Smooth muscle cell (in vitro differentiated cells): ENCODE data around the gene LRMDA. TPM values are rescaled to one million over a fixed set of nuclear protein-coding genes. Genes with fewer than 3 reads are reported as not detected.

Experiments used
- DNase-seq: peaks from one replicate; lab custom pipeline; 2025; ENCODE audit not compliant: unreplicated experiment; lab: John Stamatoyannopoulos, UW
- H2AFZ ChIP-seq: fragments of 200-600 bp; sonication (generic); 2 replicates; pipeline ENCODE4 v1.6.0; 2016; ENCODE audit warnings: antibody characterized with exemption, low read depth, mild to moderate bottlenecking
- H3F3A ChIP-seq: fragments of 200-600 bp; sonication (generic); 2 replicates; pipeline ENCODE4 v1.6.0; 2017; ENCODE audit warnings: antibody characterized with exemption, low read depth
- H3K27ac ChIP-seq: fragments of 200-600 bp; sonication (generic); 2 replicates; pipeline ENCODE4 v1.5.1; 2016; ENCODE audit warnings: low read depth, mild to moderate bottlenecking
- H3K27me3 ChIP-seq: fragments of 200-600 bp; sonication (generic); 2 replicates; pipeline ENCODE4 v1.6.1; 2016; ENCODE audit warnings: low read depth, mild to moderate bottlenecking
- H3K36me3 ChIP-seq: fragments of 200-600 bp; sonication (generic); 2 replicates; pipeline ENCODE4 v1.5.1; 2016; ENCODE audit warnings: low read depth
- H3K4me1 ChIP-seq: fragments of 200-600 bp; sonication (generic); 2 replicates; pipeline ENCODE4 v1.5.1; 2016; ENCODE audit warnings: low read depth
- H3K4me2 ChIP-seq: fragments of 200-600 bp; sonication (generic); 2 replicates; pipeline ENCODE4 v1.6.0; 2016; ENCODE audit warnings: mild to moderate bottlenecking
- H3K4me3 ChIP-seq: fragments of 200-600 bp; sonication (generic); 2 replicates; pipeline ENCODE4 v1.5.1; 2016; ENCODE audit warnings: mild to moderate bottlenecking
- H3K79me2 ChIP-seq: fragments of 200-600 bp; sonication (generic); 2 replicates; pipeline ENCODE4 v1.6.0; 2016; ENCODE audit warnings: low read depth, mild to moderate bottlenecking
- H3K9ac ChIP-seq: fragments of 200-600 bp; sonication (generic); 2 replicates; pipeline ENCODE4 v1.6.0; 2016; ENCODE audit warnings: low read depth
- H3K9me3 ChIP-seq: fragments of 200-600 bp; sonication (generic); replicated peaks from 2 replicates; pipeline ENCODE4 v1.5.1; 2016; ENCODE audit warnings: low read depth
- H4K20me1 ChIP-seq: fragments of 200-600 bp; sonication (generic); 2 replicates; pipeline ENCODE4 v1.6.0; 2016; ENCODE audit warnings: low read depth
- WGBS: methylation state at CpG from one replicate; pipeline ENCODE4 v1.1.7; 2016; ENCODE audit warnings: low lambda C conversion rate; 5-methylcytosine and 5-hydroxymethylcytosine counted together
- polyA plus RNA-seq: library from polyadenylated mRNA; unstranded; fragments of >200 nt; fragmentation: Nextera tagmentation; extraction: Ambion mirVana; gene quantifications from 2 replicates; pipeline ENCODE4 v1.2.1, GENCODE V29; 2016
- total RNA-seq: library from RNA; depleted of rRNA; stranded (reverse); fragments of >200 nt; gene quantifications from 2 replicates; pipeline ENCODE4 v1.2.3, GENCODE V29; 2014
- TF ChIP-seq, protein P1 (sequence below): fragments of 200-600 bp; sonication (generic); IDR thresholded peaks from 2 replicates; pipeline ENCODE4 v1.5.1; 2017; ENCODE audit warnings: borderline replicate concordance, mild to moderate bottlenecking, antibody characterized with exemption; ENCODE audit not compliant: insufficient read depth, poor library complexity, severe bottlenecking

The LRMDA gene
- total and polyA plus RNA-seq, 2 experiments from 2014 or later, result 1.5 to 1.6 TPM

DNA sequence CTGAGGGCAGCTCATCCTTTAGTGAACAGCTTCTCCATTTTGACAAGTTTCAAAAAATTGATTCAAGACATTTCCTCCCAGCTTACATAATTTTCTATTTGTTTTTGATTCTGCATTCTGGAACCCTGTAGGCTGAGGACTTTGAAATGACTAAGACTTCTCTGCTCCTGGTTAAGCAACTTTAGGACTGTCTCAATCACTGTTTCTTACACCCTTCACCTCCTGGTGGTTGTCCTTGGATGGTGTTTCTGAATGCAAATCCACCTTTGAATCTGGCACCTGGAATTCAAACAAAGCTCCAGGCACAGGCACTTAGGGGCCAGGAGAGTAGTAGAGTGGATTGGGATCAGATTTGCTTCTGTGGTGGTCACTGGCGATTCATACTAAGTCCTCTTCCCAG, 595.5 kb downstream of the LRMDA start:
- no peaks in the 10 kb centered on the region for H3K27me3 ChIP-seq
- H3K79me2 ChIP-seq, result no peaks in the 10 kb centered on the region
- H3K4me2 ChIP-seq, result no peak overlapping the region
- H3K4me1 ChIP-seq, result no peaks in the 10 kb centered on the region
- H2AFZ ChIP-seq, result no peak overlapping the region
- no peak overlapping the region for H3K27ac ChIP-seq
- no peak for DNase-seq
- H3K36me3 ChIP-seq, result no peaks in the 10 kb centered on the region
- H3K9me3 ChIP-seq, result no peaks in the 10 kb centered on the region
- H3K9ac ChIP-seq, result no peak overlapping the region
- H3F3A ChIP-seq, result no peaks in the 10 kb centered on the region
- no peaks in the 10 kb centered on the region for H4K20me1 ChIP-seq
- H3K4me3 ChIP-seq, result no peak overlapping the region
- TF ChIP-seq, protein P1, sequence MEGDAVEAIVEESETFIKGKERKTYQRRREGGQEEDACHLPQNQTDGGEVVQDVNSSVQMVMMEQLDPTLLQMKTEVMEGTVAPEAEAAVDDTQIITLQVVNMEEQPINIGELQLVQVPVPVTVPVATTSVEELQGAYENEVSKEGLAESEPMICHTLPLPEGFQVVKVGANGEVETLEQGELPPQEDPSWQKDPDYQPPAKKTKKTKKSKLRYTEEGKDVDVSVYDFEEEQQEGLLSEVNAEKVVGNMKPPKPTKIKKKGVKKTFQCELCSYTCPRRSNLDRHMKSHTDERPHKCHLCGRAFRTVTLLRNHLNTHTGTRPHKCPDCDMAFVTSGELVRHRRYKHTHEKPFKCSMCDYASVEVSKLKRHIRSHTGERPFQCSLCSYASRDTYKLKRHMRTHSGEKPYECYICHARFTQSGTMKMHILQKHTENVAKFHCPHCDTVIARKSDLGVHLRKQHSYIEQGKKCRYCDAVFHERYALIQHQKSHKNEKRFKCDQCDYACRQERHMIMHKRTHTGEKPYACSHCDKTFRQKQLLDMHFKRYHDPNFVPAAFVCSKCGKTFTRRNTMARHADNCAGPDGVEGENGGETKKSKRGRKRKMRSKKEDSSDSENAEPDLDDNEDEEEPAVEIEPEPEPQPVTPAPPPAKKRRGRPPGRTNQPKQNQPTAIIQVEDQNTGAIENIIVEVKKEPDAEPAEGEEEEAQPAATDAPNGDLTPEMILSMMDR, result no peak
- 91% methylated on average over 1 of the region's 1 CpG for WGBS

DNA sequence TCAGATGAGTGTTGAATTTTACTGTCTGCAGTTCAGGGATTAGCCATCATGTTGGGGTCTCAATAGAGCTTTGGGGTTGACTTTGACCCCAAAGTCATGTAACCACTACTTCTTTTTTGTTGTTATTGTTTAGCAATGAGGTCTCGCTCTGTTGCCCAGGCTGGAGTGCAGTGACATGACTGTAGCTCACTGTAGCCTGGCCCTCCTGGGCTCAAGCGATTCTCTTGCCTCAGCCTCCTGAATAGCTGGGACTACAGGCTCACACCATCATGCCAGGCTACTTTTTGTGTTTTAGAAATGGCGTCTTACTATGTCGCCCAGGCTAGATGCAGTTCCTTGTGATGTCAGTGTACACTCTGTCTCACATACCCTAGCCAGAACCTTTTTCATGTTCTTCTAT, 598.4 kb downstream of the LRMDA start:
- TF ChIP-seq, protein P1, result no peak
- Histone ChIP-seq H3K4me2 (no peak overlapping the region), H3K9ac (no peak overlapping the region), H3K9me3 (no peaks in the 10 kb centered on the region), H2AFZ (no peak overlapping the region), H3K36me3 (no peaks in the 10 kb centered on the region), H3K4me3 (no peak overlapping the region), H3K4me1 (peaks cover 5% of the 10 kb centered on the region), H3K27ac (no peak overlapping the region), H4K20me1 (no peaks in the 10 kb centered on the region), H3K27me3 (no peaks in the 10 kb centered on the region), H3K79me2 (no peaks in the 10 kb centered on the region), H3F3A (no peaks in the 10 kb centered on the region)
- DNase-seq, result no peak
- 96% methylated on average over 4 of the region's 4 CpGs for WGBS

DNA sequence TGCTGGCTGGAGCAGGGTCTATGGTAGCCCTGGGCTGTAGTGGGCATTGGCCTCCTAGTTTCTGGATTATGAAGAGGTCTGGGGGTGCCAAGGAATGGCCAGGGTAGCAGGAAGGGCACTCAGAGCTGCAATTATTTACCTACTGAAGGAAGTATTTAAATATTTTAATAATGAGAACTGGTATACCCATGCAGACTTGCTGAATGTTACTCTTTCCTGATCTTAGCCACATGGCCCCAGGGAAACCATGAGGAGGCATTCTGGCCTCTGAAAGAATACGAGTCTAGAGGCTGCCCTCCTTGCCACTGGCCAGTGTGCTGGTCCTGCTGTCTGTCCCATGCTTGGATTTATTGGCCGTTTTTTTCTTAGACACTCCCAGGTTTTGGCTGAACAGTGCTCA, 599.7 kb downstream of the LRMDA start:
- H2AFZ ChIP-seq, result no peak overlapping the region
- H3K79me2 ChIP-seq, result no peaks in the 10 kb centered on the region
- no peaks in the 10 kb centered on the region for H3K36me3 ChIP-seq
- no peak overlapping the region for H3K27ac ChIP-seq
- DNase-seq, result no peak
- H3K4me2 ChIP-seq, result no peak overlapping the region
- H3K9ac ChIP-seq, result no peak overlapping the region
- 83% methylated on average over 2 of the region's 2 CpGs for WGBS
- H4K20me1 ChIP-seq, result no peaks in the 10 kb centered on the region
- no peaks in the 10 kb centered on the region for H3K9me3 ChIP-seq
- no peaks in the 10 kb centered on the region for H3K27me3 ChIP-seq
- H3K4me3 ChIP-seq, result no peak overlapping the region
- TF ChIP-seq, protein P1, result no peak
- H3K4me1 ChIP-seq, result peaks cover 16% of the 10 kb centered on the region
- H3F3A ChIP-seq, result no peaks in the 10 kb centered on the region

DNA sequence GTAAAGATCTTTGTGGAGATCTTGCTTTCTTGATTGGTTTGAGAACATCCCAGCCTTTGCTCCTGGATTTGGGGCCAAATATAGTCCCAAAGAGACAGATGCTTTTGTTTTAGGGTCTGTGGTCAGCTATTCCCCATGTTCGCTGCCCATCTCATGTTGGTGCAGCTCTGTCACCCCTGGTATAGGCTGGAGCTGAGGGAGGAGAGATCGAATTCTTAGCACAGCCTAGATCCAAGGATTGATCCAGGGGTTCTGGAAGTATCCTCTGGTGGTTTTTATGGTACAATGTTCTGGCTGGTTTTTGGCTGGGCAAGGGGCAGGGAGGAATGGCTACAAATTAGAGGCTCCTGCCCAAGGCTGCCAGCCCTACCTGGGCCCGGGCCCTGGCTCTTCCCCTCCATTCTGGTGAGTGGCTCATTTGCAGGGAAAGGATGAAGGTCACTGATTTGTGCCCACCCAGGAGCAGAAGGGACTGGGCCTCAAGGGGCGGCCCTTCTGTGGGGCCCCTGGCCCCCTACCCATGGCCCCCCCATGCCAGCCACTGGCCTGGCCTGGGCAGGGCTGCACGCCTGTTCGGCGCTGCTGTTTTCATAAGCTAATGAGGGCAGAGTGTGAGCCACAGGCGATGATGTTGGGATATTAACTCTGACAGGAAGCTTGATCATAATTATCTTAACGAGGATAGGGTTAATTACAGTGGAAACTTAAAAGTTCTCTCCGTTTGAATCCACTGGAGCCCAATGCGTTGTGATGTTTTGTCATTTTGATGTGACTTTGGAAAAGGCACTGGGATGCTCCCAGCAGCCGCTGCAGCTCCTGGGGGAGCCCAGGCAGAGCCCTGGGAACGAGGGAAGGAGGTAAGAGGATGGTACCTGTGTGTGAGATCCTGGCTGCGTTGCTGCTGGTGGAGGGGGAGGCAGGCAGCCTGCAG, 600.6 kb downstream of the LRMDA start:
- Histone ChIP-seq H3K79me2 (no peaks in the 10 kb centered on the region), H3K36me3 (no peaks in the 10 kb centered on the region), H3K4me2 (no peak overlapping the region), H3K4me3 (no peak overlapping the region), H3K27ac (no peak overlapping the region), H3K27me3 (no peaks in the 10 kb centered on the region), H2AFZ (no peak overlapping the region), H3F3A (no peaks in the 10 kb centered on the region), H3K9ac (no peak overlapping the region), H4K20me1 (no peaks in the 10 kb centered on the region), H3K4me1 (peaks cover 21% of the 10 kb centered on the region), H3K9me3 (no peaks in the 10 kb centered on the region)
- TF ChIP-seq, protein P1, result no peak
- no peak for DNase-seq
- WGBS, result 86% methylated on average over 14 of the region's 14 CpGs
